GM23338 (cell line): ENCODE results near the gene PYM1. TPM values are rescaled to one million over a fixed set of nuclear protein-coding genes. Genes with fewer than 3 reads are reported as not detected.

Experiments
- ATAC-seq: fragments of 200-7000 bp; cut with Tn5 transposase; 3 replicates; pipeline ENCODE4 v1.9.1; 2020
- DNase-seq: peaks from one replicate; pipeline ENCODE4 v3.0.0-alpha.2; 2015; ENCODE audit warnings: low spot score
- H2AFZ ChIP-seq: fragments of 200-600 bp; sonication (generic); 2 replicates; pipeline ENCODE4 v1.8.0; 2016; ENCODE audit warnings: antibody characterized with exemption, mild to moderate bottlenecking, moderate library complexity
- H3F3A ChIP-seq: fragments of 200-600 bp; sonication (generic); replicated peaks from 2 replicates; pipeline ENCODE4 v1.8.0; 2017; ENCODE audit warnings: antibody characterized with exemption, mixed run types, low read depth
- H3K27ac ChIP-seq: fragments of 200-600 bp; sonication (generic); 2 replicates; pipeline ENCODE4 v1.6.1; 2016; ENCODE audit warnings: low read depth
- H3K27me3 ChIP-seq: fragments of 200-600 bp; sonication (generic); 2 replicates; pipeline ENCODE4 v1.8.0; 2016; ENCODE audit warnings: mild to moderate bottlenecking, mixed run types, moderate library complexity; ENCODE audit not compliant: insufficient read depth
- H3K36me3 ChIP-seq: fragments of 200-600 bp; sonication (generic); 2 replicates; pipeline ENCODE4 v1.8.0; 2016; ENCODE audit warnings: mild to moderate bottlenecking; ENCODE audit not compliant: insufficient read depth
- H3K4me1 ChIP-seq: fragments of 200-600 bp; sonication (generic); 2 replicates; pipeline ENCODE4 v1.8.0; 2016; ENCODE audit warnings: mild to moderate bottlenecking, moderate library complexity; ENCODE audit not compliant: insufficient read depth
- H3K4me2 ChIP-seq: fragments of 200-600 bp; sonication (generic); 2 replicates; pipeline ENCODE4 v1.7.1; 2017; ENCODE audit warnings: mixed run types
- H3K4me3 ChIP-seq: fragments of 200-600 bp; sonication (generic); 2 replicates; pipeline ENCODE4 v1.6.1; 2016; ENCODE audit warnings: mixed run types
- H3K79me2 ChIP-seq: fragments of 200-600 bp; sonication (generic); replicated peaks from 2 replicates; pipeline ENCODE4 v1.8.0; 2017; ENCODE audit warnings: mild to moderate bottlenecking; ENCODE audit not compliant: insufficient read depth
- H3K9me2 ChIP-seq: fragments of 200-600 bp; sonication (generic); 2 replicates; pipeline ENCODE4 v1.8.0; 2017; ENCODE audit not compliant: insufficient read depth
- H4K20me1 ChIP-seq: fragments of 200-600 bp; sonication (generic); replicated peaks from 2 replicates; pipeline ENCODE4 v1.8.0; 2017; ENCODE audit warnings: mild to moderate bottlenecking; ENCODE audit not compliant: insufficient read depth
- H3K27ac Mint-ChIP-seq: 2 replicates; pipeline ENCODE4 v1.8.0; 2020; ENCODE audit warnings: inconsistent platforms, mild to moderate bottlenecking, moderate library complexity, mixed read lengths
- H3K27me3 Mint-ChIP-seq: 3 replicates; pipeline ENCODE4 v1.8.0; 2022; ENCODE audit warnings: low read depth, mild to moderate bottlenecking, moderate library complexity, mixed read lengths, inconsistent platforms; ENCODE audit not compliant: insufficient read depth, poor library complexity
- H3K36me3 Mint-ChIP-seq: 3 replicates; pipeline ENCODE4 v1.8.0; 2021; ENCODE audit warnings: low read depth, mild to moderate bottlenecking, inconsistent platforms, moderate library complexity, mixed read lengths
- H3K4me1 Mint-ChIP-seq: 3 replicates; pipeline ENCODE4 v1.8.0; 2020; ENCODE audit warnings: mild to moderate bottlenecking, inconsistent platforms, mixed read lengths
- H3K4me3 Mint-ChIP-seq: 3 replicates; pipeline ENCODE4 v1.8.0; 2021; ENCODE audit warnings: moderate library complexity, mild to moderate bottlenecking, inconsistent platforms, mixed read lengths
- H3K9me3 Mint-ChIP-seq: 3 replicates; pipeline ENCODE4 v1.8.0; 2020; ENCODE audit warnings: moderate library complexity, mild to moderate bottlenecking, inconsistent platforms, mixed read lengths
- CTCF ChIP-seq, 2 experiments: fragments of 200-600 bp in 1 of 2; sonication (generic) in 1 of 2; conservative IDR thresholded peaks; 2 replicates each; pipeline versions ENCODE4 v1.5.1 to v1.6.1; 2016 to 2017; ENCODE audit warnings: antibody characterized with exemption in 2 of 2, low read depth in 2 of 2, mild to moderate bottlenecking in 2 of 2, moderate library complexity in 1 of 2
- EZH2 ChIP-seq: fragments of 200-600 bp; sonication (generic); IDR thresholded peaks from one replicate; pipeline ENCODE4 v1.8.0; 2017; ENCODE audit warnings: antibody characterized with exemption, mild to moderate bottlenecking, low read depth; ENCODE audit not compliant: unreplicated experiment
- NANOG ChIP-seq: IDR thresholded peaks from 2 replicates; pipeline ENCODE4 v1.6.1; 2016; ENCODE audit warnings: antibody characterized with exemption, borderline replicate concordance
- POLR2AphosphoS5 ChIP-seq: IDR thresholded peaks from 2 replicates; pipeline ENCODE4 v1.6.1; 2016; ENCODE audit warnings: antibody characterized with exemption, low read depth
- REST ChIP-seq: IDR thresholded peaks from one replicate; pipeline ENCODE4 v1.6.1; 2018; ENCODE audit warnings: antibody characterized with exemption; ENCODE audit not compliant: unreplicated experiment
- polyA plus RNA-seq: library from polyadenylated mRNA; unstranded; fragments of >200 nt; fragmentation: Nextera tagmentation; extraction: Ambion mirVana; gene quantifications from 2 replicates; pipeline ENCODE4 v1.2.1, GENCODE V29; 2016
- total RNA-seq: library from RNA; depleted of rRNA; stranded (reverse); fragments of >200 nt; shearing (Covaris generic); gene quantifications from 2 replicates; pipeline ENCODE4 v1.2.3, GENCODE V29; 2014

Gene PYM1
- total and polyA plus RNA-seq, 2 experiments from 2014 or later: 70.2 to 150 TPM

GRCh38 chr12:55972042-55972441 is 44.3 kb upstream of the PYM1 start (continued):
- TF ChIP-seq REST: no peak
- no peak for TF ChIP-seq POLR2AphosphoS5
- TF ChIP-seq EZH2: no peak
- TF ChIP-seq NANOG: no peak

- Histone ChIP-seq H3K27me3 (no peaks in the 10 kb centered on the region), H3K4me3 (no peak overlapping the region), H4K20me1 (0 out of 2 replicates have a peak, but pooled peaks cover 3% of the 10 kb centered on the region), H3K9me2 (no peaks in the 10 kb centered on the region), H3K36me3 (0 out of 2 replicates have a peak, but pooled peaks cover 9% of the 10 kb centered on the region), H3K27ac (no peak overlapping the region), H3K4me1 (peaks cover 14% of the 10 kb centered on the region), H3F3A (no peaks in the 10 kb centered on the region; the same call in 1 of the 2 replicates), H3K4me2 (no peak overlapping the region), H3K79me2 (peaks cover 34% of the 10 kb centered on the region), H2AFZ (no peak overlapping the region)
- DNase-seq (no peak), ATAC-seq (no peak)
- peaks cover 4% of the 10 kb centered on the region for H3K27me3 Mint-ChIP-seq
- no peaks in the 10 kb centered on the region for H3K9me3 Mint-ChIP-seq
- peaks cover 33% of the 10 kb centered on the region for H3K36me3 Mint-ChIP-seq
- H3K4me1 Mint-ChIP-seq: peaks cover 21% of the 10 kb centered on the region
- H3K27ac Mint-ChIP-seq: no peak overlapping the region
- TF ChIP-seq CTCF (conservative IDR thresholded peaks at IDR 0.05; ENCODE audit: low read depth in 2 of 2): no peak
- H3K4me3 Mint-ChIP-seq: no peak overlapping the region
These were observed 43.1 kb upstream of the PYM1 start for GRCh38 chr12:55970775-55971174.

GRCh38 chr12:55969356-55969755 is 41.7 kb upstream of the PYM1 start:
- no peaks in the 10 kb centered on the region for H3K9me2 ChIP-seq
- no peak for TF ChIP-seq REST
- Mint-ChIP-seq H3K27me3 (peaks cover 4% of the 10 kb centered on the region), H3K9me3 (no peaks in the 10 kb centered on the region), H3K36me3 (peaks cover 33% of the 10 kb centered on the region), H3K4me1 (peaks cover 25% of the 10 kb centered on the region), H3K27ac (no peak overlapping the region), H3K4me3 (no peak overlapping the region; the same call in 2 of the 3 replicates)
- no peaks in the 10 kb centered on the region for H3K27me3 ChIP-seq
- no peak for DNase-seq
- no peak overlapping the region for H3K27ac ChIP-seq
- H4K20me1 ChIP-seq: 0 out of 2 replicates have a peak, but pooled peaks cover 3% of the 10 kb centered on the region
- H2AFZ ChIP-seq: no peak overlapping the region
- no peak overlapping the region for H3K4me3 ChIP-seq
- no peak for ATAC-seq
- no peak overlapping the region for H3K4me2 ChIP-seq
- H3K79me2 ChIP-seq: peaks cover 26% of the 10 kb centered on the region
- H3K4me1 ChIP-seq: peaks cover 25% of the 10 kb centered on the region
- no peaks in the 10 kb centered on the region; the same call in 1 of the 2 replicates for H3F3A ChIP-seq
- 0 out of 2 replicates have a peak, but pooled peaks cover 9% of the 10 kb centered on the region for H3K36me3 ChIP-seq
